Measurements from ENCODE around the gene NHERF2. TPM values are rescaled to one million over a fixed set of nuclear protein-coding genes. Genes with fewer than 3 reads are reported as not detected.

The NHERF2 gene
- total RNA-seq, 2 experiments from 2014 or later = 1.9 to 2.0 TPM

DNA sequence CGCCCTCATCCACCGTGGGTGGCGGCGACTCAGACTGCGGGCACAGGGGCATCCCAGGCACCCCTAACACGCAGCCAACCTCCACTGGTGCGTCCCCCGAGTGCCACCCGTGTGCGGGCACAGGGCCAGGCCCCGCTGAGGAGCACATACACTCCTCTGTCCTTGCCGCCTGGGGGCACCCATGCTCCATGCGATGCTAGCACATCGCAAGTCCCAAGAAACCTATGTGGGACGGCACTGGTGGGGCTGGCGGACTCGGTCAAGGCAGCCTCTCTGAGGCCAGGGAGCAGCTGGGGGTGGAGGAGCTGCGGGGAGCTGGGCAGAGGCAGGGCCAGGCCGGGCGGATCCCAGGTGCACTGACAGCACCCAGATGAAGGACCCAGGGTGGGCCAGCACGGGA, 21.1 kb upstream of the NHERF2 start:
- Histone ChIP-seq H3K9me3 (ENCODE audit: control insufficient read depth in 1 of 2, insufficient read depth in 1 of 2, low read length in 2 of 2) (no peaks in the 10 kb centered on the region), H3K4me1 (ENCODE audit: insufficient read depth, low read length) (peaks cover 68% of the 10 kb centered on the region), H3K4me3 (ENCODE audit: low read length) (no peak overlapping the region), H3K27ac (ENCODE audit: low read depth in 1 of 2, low read length in 2 of 2) (no peak overlapping the region), H3K36me3 (ENCODE audit: insufficient read depth, low read length) (peaks cover 43% of the 10 kb centered on the region), H3K27me3 (ENCODE audit: control insufficient read depth in 1 of 2, insufficient read depth in 2 of 2, low read length in 2 of 2) (no peaks in the 10 kb centered on the region)
- intact Hi-C loops (cut with DNase I, micrococcal nuclease) = loop anchor here in 1 of 2 experiments (5.0 kb wide), 2 partner anchors 33 to 42 kb away; partner anchors contain the start of genes NTHL1, TBL3 and TSC2
- no peaks in the 10 kb centered on the region for H3K27me3 Mint-ChIP-seq
- peak overlapping the region; percentile 72 for H3K4me3 Mint-ChIP-seq
- TF ChIP-seq, protein P1, sequence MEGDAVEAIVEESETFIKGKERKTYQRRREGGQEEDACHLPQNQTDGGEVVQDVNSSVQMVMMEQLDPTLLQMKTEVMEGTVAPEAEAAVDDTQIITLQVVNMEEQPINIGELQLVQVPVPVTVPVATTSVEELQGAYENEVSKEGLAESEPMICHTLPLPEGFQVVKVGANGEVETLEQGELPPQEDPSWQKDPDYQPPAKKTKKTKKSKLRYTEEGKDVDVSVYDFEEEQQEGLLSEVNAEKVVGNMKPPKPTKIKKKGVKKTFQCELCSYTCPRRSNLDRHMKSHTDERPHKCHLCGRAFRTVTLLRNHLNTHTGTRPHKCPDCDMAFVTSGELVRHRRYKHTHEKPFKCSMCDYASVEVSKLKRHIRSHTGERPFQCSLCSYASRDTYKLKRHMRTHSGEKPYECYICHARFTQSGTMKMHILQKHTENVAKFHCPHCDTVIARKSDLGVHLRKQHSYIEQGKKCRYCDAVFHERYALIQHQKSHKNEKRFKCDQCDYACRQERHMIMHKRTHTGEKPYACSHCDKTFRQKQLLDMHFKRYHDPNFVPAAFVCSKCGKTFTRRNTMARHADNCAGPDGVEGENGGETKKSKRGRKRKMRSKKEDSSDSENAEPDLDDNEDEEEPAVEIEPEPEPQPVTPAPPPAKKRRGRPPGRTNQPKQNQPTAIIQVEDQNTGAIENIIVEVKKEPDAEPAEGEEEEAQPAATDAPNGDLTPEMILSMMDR (IDR thresholded peaks at IDR 0.05) = no peak
- ChIA-PET CTCF (interaction anchor here (1.8 kb wide), 1 partner anchor 135 kb away, joined by 13 read pairs; no protein-coding TSS in a partner anchor), POLR2A (interaction anchor here (2.2 kb wide), 1 partner anchor 21 kb away, joined by 7 read pairs; the partner anchor contains the start of gene GFER)
- H3K36me3 Mint-ChIP-seq (ENCODE audit: low read depth) = peaks cover 23% of the 10 kb centered on the region
- no peak for ATAC-seq (ENCODE audit: poor library complexity)
- peaks cover 40% of the 10 kb centered on the region for H3K4me1 Mint-ChIP-seq (ENCODE audit: low read depth)
- peak overlapping the region; percentile 71 for H3K27ac Mint-ChIP-seq
- H3K9me3 Mint-ChIP-seq = no peaks in the 10 kb centered on the region
- no peak for DNase-seq

DNA sequence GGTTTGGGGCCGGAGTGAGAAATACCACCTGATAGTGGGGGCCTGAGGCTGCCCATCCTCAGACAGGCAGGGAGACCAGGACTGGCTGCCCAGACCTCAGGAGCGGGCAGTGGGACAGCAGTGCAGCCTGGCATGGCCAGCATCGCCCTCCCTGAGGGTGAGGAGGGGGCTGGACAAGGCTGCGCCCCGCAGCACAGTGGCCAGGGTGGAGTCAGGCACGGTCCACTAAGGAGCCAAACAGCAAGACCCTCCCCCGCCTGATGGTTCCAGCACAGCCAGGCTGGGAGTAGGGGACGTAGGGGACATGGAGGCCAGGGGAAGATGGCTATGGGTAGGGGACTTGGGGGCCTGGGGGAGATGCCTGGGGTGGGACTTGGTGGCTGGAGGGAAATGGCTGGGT, 20.4 kb upstream of the NHERF2 start:
- H3K27me3 ChIP-seq (ENCODE audit: control insufficient read depth in 1 of 2, insufficient read depth in 2 of 2, low read length in 2 of 2) = no peaks in the 10 kb centered on the region
- no peaks in the 10 kb centered on the region for H3K27me3 Mint-ChIP-seq
- no peaks in the 10 kb centered on the region for H3K9me3 Mint-ChIP-seq
- H3K4me3 Mint-ChIP-seq = peak overlapping the region; percentile 72
- ATAC-seq (ENCODE audit: poor library complexity) (no peak), DNase-seq (no peak)
- no peak overlapping the region for H3K27ac ChIP-seq (ENCODE audit: low read depth in 1 of 2, low read length in 2 of 2)
- intact Hi-C loops (cut with DNase I, micrococcal nuclease) = loop anchor here in 1 of 2 experiments (5.0 kb wide), 2 partner anchors 34 to 41 kb away; partner anchors contain the start of genes NTHL1, TBL3 and TSC2
- H3K27ac Mint-ChIP-seq = peak overlapping the region; percentile 71
- CTCF ChIA-PET = interaction anchor here (0.6 kb wide), 1 partner anchor 62 kb away, joined by 4 read pairs; no protein-coding TSS in a partner anchor
- no peaks in the 10 kb centered on the region for H3K9me3 ChIP-seq (ENCODE audit: control insufficient read depth in 1 of 2, insufficient read depth in 1 of 2, low read length in 2 of 2)
- H3K4me1 Mint-ChIP-seq (ENCODE audit: low read depth) = peaks cover 40% of the 10 kb centered on the region
- H3K36me3 Mint-ChIP-seq (ENCODE audit: low read depth) = peaks cover 16% of the 10 kb centered on the region
- TF ChIP-seq, protein P1 (IDR thresholded peaks at IDR 0.05) = no peak
- peaks cover 70% of the 10 kb centered on the region for H3K4me1 ChIP-seq (ENCODE audit: insufficient read depth, low read length)
- POLR2A ChIA-PET = interaction anchor here (0.6 kb wide), 1 partner anchor 149 kb away, joined by 3 read pairs; the partner anchor contains the start of gene TRAF7
- no peak overlapping the region for H3K4me3 ChIP-seq (ENCODE audit: low read length)
- peaks cover 36% of the 10 kb centered on the region for H3K36me3 ChIP-seq (ENCODE audit: insufficient read depth, low read length)

DNA sequence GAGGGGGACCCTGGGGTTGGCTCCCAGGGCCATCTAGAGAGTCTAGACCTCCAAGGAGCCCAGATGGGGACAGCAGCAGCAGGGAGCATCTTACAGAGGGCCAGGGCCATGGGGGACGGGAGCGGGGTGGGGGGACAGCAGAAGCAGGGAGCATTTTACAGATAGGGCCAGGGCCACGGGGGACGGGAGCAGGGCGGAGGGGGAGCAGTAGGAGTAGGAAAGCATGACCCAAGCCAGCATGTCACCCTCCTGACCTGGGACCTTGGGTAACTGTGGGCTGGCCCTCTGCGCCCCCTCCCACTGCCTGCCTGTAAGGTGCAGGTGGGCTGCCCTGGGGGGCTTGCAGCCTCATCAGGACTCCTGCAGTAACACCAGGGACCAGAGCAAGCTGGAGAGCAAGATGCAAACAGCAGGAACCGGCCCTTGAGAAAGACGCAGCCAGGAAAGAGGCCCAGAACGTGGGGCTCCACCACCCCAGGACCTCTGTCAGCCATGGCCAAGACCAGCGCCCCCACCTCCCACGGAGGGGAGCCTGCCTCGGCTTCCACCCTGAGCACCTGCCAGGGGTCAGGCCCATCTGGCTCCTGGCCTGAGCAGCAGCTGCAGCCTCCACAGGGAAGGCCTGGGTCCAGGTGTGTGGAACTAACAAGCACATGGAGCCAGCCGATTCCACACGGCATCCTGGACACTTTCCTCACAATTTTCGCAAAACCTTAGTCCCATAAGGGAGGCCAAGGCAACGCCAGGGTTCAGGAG, 19.4 kb upstream of the NHERF2 start:
- CTCF ChIA-PET = no interaction called here
- ATAC-seq (ENCODE audit: poor library complexity) (no peak), DNase-seq (no peak)
- Histone ChIP-seq H3K27me3 (ENCODE audit: control insufficient read depth in 1 of 2, insufficient read depth in 2 of 2, low read length in 2 of 2) (no peaks in the 10 kb centered on the region), H3K27ac (ENCODE audit: low read depth in 1 of 2, low read length in 2 of 2) (no peak overlapping the region), H3K4me1 (ENCODE audit: insufficient read depth, low read length) (peaks cover 70% of the 10 kb centered on the region), H3K9me3 (ENCODE audit: control insufficient read depth in 1 of 2, insufficient read depth in 1 of 2, low read length in 2 of 2) (no peaks in the 10 kb centered on the region), H3K4me3 (ENCODE audit: low read length) (no peak overlapping the region), H3K36me3 (ENCODE audit: insufficient read depth, low read length) (peaks cover 27% of the 10 kb centered on the region)
- peaks cover 40% of the 10 kb centered on the region for H3K4me1 Mint-ChIP-seq (ENCODE audit: low read depth)
- peak overlapping the region; percentile 88 for H3K27ac Mint-ChIP-seq
- intact Hi-C loops (cut with DNase I, micrococcal nuclease) = loop anchor here in 1 of 2 experiments (5.0 kb wide), 2 partner anchors 35 to 40 kb away; partner anchors contain the start of genes NTHL1, TBL3 and TSC2
- no peaks in the 10 kb centered on the region for H3K27me3 Mint-ChIP-seq
- TF ChIP-seq, protein P1 (IDR thresholded peaks at IDR 0.05) = no peak
- peaks cover 10% of the 10 kb centered on the region for H3K36me3 Mint-ChIP-seq (ENCODE audit: low read depth)
- no peaks in the 10 kb centered on the region for H3K9me3 Mint-ChIP-seq
- POLR2A ChIA-PET = interaction anchor here (5.5 kb wide), 1 partner anchor 148 kb away, joined by 30 read pairs; the partner anchor contains the start of gene TRAF7
- H3K4me3 Mint-ChIP-seq = peak overlapping the region; percentile 93

All from CD4-positive, alpha-beta T cell (primary cell).